SH-SY5Y (cell line): Measurements from ENCODE around the gene DNAI7.

Experiments
- GATA2 ChIP-seq: IDR thresholded peaks from 2 replicates; pipeline ENCODE4 v1.6.1; 2011; ENCODE audit warnings: mild to moderate bottlenecking, low read depth, low read length
- GATA3 ChIP-seq: IDR thresholded peaks from 2 replicates; pipeline ENCODE4 v1.6.1; 2011; ENCODE audit warnings: low read depth, mild to moderate bottlenecking, low read length, moderate library complexity

DNA sequence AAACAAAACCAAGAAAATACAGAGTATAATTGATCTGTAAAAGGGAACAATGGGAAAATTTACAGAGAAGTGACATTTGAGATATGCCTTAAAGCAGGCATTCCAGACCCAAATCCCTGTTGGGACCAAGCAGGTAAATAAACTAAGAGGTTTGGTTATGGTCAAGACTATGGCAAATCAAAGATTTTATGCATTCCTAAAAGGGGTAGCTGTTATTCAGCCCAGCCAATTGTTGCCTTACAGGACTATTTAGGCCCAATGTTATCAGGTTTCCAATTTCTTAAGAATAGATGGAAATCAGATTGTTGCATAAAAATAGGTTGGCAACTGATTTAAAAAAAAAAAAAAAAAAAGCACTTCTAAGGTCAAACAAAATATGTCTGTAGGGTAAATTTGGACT, 5.3 kb downstream of the DNAI7 start:
- TF ChIP-seq GATA2 (no peak), GATA3 (no peak)
